Ureter (tissue), 1 donor: ENCODE data around the gene RUBCN. TPM values are rescaled to one million over a fixed set of nuclear protein-coding genes. Genes with fewer than 3 reads are reported as not detected.
"Not testable (repeated sequence)": the region's sequence is repeated elsewhere in the genome, so short reads cannot be mapped to it uniquely, and the experiment has no call there.

Experiments used
- DNase-seq: peaks from one replicate; pipeline ENCODE4 v3.0.0-alpha.2; 2020; ENCODE audit warnings: low spot score
- total RNA-seq: library from RNA; stranded (reverse); gene quantifications from one replicate; pipeline ENCODE4 v1.2.4, GENCODE V29; 2023
- donor health status: DM: yes; HTN: yes; CAD: no.

RUBCN gene
- total RNA-seq, 1 donor from 2014 or later, result 24.5 TPM

DNA sequence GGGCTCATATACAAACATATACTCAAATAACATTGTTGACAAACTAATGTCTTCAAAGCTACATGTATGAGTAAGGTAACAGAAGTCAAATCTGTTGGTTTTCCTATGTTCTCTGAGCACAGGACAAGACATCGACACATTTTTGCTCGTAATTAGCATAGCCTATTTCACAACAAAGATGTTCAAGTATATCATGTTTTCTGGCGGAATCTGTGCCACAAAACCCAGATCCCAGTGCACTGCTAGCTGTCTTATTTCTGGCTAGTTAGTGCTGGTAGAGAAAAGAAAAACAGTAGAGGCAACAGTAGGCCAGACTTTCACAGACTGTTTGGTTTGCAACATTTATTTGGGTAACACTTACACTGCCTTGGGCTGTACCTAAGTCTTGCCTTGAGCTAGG lies 51.2 kb downstream of the RUBCN start:
- no peak for DNase-seq

DNA sequence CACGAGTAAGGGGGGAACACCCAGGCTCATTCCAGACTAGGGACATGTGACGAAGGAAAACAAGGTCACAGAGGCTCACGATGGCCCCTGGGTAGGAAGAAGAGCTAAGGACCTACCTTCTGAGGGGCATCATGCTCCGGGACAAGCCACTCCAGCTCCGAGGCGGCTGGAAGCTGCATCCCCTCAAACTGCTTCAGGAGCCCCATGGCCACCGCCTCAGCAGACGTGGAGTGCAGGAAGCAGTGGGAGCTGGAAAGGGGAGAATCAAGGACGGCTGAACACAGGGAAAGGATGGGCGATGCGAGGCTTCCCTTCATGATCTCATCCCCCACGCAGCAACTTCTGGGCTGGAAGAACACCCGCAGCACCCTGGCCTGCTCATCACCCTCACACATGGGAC lies 53.5 kb downstream of the RUBCN start:
- DNase-seq, result no peak

DNA sequence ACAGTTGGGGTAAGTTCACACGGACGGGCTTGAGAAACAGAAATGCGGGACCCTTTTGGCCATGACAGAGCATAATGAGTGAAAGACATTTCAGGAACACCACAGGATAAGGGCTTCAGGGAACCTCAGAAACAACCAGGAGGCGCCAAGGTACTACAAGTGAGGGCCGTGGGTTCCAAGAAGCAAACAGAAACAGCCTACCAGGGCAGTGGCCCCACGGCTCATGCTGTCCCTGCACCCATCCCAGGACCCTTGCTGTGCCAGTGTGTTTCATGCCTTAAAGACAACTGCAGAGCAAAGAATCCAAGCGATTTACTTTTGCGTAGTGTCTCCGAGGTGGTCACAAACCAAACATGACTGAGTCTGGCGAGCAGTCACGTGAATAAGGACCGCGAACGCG lies 54.0 kb downstream of the RUBCN start:
- DNase-seq, result no peak

DNA sequence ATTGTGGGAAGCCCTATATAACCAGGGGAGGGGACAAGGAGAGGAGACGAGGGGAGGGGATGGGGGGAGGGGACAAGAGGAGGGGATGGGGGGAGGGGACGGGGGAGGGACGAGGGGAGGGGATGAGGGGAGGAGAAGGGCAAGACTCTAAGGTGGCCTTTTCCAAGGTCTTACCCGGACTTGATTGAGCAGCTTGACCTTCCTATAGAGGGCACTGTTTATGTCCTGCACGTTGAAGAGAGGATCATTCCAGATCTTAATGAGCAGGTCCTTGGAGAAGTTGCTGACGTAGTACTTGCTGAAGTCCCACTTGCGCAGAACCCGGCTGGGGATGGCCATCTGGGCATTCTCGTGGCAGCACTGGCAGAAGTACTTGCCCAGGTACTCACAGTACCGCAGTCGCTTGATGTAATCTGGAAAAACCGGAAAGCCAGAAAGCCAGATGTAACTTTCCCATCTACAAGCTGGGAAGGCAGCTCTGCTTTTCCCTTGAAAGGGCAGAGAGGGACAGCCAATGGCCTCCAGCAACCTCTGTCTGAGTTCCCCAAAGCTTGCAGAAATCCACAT lies 55.7 kb downstream of the RUBCN start:
- DNase-seq, result no peak

DNA sequence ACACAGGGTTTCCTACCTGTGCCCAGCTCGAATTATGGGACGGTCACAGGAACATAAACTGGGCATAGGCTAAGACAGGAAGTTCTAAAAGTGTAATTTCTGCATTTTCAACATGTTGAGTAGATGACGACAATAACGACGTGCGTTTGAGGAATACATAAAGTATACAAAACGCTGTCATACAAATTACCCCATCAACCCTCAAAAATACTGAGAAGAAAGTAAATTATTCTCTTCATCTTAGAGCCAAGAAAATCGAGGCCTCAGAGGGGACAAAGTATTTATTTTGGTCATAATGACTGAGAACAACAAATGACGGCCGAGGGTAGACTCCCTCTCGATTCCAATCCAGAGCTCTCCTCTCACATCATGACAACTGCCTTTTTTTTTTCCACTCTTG lies 60.8 kb downstream of the RUBCN start:
- no peak for DNase-seq

DNA sequence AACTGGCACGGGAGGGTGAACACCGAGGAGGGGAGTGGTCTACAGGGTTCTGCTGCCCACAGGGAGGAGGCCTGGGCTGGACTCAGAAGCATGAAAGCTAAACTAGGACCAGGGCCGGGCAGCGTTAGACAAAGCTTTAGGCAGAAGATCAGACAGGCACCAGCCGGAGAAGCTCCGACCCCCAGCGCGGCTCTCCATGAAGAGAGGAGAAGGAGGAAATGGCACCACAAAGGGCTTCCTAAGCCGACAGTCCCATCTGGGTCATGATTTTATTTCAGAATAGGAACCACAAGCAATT lies 61.2 kb downstream of the RUBCN start:
- no peak for DNase-seq

DNA sequence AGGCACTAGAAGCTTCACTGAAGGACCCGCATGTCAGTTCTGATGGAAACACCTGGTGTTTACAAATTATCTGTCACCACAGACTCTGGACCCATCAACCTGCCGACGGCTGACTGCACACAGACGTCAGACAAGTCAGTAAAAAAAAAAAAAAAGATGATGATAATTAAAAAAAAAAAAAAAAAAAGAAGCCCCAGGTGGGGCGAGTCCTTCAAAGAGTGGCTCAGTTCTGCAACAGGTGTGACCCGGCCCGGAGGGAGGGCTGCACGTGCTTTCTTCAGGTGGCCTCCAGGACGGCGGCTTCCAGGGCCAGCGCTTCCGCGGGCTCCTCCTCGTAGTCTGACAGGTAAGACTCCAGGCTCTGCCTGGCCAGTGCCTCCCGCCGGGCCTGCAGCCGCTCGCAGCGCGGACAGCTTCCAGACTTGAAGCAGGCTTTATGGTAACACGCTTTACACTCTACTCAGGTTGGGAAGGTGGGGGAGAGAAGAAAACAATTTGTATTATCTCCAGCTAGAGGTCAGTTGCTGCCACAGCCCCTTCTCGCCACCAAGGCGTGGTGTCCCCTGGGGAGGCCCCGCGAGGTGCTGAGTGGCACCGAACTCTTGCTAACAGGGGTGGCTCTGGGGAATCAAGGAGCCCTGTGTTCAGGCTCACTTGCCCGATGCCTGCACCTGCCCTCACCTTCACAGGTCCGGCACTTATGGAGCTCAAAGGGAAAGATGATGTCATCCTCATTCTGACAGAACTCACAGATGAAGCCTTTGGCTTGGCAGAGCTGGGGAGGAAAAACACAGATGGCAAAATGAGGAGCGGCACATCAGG lies 61.8 kb downstream of the RUBCN start:
- DNase-seq, result no peak

DNA sequence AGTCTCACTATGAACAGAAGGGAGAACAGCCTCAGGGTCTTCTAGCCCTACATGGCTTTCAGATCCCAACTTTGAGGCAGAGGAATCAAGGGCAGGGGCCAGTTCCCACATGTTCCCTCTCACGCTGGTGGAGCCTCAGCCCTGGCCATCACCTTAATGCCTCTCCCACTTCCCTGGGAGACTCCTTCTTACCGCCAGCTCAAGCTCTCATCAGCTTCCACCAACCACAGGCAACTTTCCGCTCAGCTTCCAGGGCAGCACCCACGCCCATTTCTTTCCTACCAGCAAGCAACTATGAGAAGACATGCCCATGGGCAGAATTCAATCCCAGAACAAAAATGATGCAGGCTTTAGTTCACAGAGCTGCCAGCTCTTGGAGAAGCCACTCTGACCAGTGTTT lies 63.5 kb downstream of the RUBCN start:
- no peak for DNase-seq

DNA sequence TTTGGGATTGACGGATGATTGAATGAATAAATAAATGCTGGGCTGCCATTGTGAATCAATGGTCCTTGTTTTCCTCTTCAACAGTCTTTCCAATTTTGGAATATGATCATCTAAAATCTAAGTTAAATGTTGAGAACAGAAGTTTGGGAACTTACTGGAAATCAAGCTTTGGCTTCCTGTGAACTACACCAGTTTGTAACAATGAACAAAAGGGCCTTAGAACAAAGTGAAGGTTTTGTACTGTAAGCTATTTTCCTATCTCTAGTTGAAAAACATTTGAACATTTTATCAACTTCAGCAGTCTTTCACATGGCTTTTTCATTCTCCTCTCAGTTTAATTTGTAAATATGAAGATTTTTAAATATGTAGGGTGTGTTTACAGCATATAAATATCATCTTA lies 66.3 kb downstream of the RUBCN start:
- no peak for DNase-seq

DNA sequence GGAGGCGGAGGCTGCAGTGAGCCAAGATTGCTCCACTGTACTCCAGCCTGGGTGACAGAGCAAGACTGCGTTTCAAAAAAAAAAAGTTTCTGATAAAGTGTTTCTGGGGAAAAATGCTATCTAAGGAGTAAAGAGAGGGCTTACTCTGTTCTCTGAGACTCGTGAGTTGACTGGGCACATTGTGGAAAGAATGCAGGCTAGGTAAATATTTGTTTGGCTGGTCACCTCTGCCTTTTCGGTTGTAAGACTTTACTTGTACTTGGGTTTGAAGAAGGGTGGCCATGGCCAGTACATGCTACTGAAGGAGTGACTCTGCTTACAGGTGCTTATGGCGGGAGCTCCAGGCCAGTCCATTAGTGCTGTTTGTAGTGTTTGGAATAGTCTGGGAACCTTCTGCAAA lies 68.7 kb downstream of the RUBCN start:
- no peak for DNase-seq

DNA sequence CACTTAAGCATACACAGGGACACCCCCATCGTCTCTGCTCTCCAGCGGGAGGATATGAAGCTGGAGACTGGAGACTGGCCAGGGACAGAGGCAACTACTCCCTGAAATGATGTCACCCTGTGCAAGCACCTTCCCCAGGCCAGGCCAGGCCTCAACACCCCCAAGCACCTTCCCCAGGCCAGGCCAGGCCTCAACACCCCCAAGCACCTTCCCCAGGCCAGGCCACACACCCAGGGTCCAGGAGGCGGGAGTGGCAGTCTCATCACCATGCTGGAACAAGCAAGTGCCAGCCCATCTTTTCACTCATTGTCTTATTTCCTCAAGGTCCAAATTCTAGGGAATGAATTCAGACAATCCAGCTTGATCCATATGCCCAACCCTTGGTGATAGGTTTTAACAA lies 69.4 kb downstream of the RUBCN start:
- not testable (repeated sequence) for DNase-seq

DNA sequence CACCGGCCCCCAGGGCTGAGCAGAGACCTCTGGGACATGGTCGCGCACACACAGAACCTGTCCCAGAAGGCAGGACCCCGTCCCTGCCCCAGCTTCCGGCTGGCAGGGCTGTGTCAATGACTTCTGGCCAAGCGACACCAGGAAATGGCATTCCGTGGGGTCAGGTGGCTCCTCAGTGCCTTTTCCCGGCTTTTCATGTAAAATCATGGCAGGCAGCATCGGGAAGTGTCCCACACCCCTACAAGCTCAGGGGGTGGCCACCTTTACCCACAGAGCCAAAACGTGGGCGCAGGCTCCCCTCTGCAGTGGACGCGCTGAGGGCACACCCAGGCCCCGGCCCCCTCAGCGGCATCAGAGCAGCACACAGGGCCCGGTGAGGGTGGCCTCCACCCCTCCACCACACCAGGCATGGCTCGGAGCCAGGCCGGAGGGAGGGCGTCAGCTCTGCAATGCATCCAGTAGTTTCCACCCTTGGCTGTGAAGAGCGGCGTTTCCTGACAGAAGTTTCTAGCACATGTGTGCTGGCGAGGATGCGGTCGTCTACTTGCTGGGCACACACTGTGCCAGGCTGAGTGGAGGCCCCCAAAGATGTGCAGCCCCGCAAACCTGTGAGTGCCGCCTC lies 70.4 kb downstream of the RUBCN start:
- not testable (repeated sequence) for DNase-seq

DNA sequence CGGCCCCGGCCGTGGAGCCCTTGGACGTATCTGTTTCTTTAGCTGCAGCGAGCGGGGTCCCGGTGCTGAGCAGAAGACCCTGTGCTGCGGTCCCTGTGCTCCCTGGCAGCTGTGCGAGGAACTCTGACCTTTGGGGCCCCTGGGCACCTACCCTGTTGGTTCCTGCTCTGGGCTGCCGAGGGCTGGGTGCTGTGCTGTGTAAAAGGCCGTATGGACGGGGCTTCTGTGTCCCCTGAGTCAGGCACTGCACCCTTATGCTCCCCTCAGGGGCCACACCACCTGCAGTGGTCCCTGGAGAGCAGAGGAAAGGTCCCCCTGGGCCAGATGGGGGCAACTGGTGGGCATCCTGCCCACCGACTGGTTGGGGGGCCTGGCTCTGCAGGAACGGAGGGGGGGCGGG lies 71.2 kb downstream of the RUBCN start:
- not testable (repeated sequence) for DNase-seq

DNA sequence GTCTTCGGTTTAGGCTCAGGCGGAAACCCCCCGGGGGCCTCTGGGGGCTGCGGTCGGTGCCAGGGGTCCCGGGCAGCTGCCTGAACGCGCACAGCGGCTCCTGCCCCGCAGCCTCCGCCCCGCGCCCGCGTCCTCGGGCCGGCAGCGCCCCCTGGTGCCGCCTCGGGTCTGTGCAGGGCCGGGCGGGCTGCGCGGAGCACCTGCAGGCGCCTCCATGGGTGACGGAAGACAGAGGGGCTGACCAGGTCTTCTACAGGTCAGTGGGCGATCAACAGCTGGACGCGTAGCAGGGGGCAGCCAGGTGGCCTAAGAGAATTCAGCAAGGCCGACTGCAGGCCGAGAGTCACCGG lies 71.6 kb downstream of the RUBCN start:
- not testable (repeated sequence) for DNase-seq

DNA sequence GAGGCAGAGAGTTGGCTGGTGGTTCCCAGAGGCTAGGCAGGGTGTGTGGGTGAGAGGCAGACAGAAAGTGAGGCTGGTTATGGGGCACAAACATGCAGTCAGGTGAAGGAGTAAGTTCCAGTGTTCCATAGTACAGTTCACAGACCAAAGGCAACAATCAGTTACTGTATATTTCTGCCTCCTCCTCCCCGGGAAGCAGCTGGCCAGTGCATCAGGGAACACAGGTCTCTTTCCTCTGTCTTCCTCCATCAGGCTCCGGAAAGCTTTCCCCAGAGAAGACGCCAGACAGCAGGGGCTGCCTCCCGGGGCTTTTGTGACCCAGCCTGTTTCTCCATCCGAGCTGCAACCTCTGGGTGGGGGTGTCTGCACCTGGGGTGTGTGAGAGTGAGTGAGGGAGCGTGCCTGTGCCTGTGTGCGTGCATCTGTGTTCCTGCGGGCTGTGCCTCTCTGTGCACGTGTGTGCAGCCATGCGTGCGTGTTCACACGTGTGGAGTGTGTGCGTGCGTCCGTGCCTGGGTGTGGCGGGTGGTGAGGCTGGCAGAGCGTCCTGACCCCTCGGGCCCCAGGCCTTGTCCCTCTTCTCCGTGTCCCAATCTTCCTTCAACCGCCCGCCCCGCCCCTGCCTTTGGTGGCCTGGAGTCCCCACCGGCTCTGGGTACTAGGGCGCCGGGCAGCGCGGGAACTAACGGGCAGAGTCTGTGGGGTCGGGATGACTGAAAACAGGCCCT lies 72.1 kb downstream of the RUBCN start:
- not testable (repeated sequence) for DNase-seq

DNA sequence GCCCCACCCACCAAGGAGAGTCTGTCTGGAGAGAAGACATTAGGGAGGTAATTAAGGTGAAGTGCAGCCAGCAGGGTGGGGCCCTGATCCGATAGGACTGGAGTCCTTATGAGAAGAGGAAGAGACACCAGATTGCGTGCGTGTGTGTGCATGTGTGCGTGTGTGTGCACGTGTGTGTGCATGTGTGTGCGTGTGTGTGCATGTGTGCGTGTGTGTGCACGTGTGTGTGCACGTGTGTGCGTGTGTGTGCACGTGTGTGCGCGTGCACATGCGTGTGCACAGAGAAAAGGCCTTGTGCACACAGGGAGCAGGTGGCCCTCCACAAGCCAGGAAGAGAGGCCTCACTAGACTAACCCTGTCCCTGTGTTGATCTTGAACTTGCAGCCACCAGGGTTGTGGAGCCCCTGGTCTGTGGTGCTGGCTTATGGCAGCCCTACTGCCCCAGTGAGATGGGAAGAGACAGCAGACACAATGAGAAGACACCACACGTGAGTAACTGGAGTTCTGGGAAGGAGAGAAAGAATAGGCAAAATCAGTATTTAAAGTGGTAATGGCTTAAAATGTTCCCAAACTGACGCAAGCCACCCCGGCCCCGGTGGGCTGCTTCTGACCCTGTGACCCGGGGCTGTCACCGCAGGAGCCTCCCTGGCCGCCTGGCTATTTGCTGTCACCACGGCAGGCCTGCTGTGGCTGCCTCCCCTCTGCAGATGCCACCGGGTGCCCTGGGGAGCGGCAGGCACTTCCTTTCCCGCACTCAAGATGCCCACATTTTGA lies 73.2 kb downstream of the RUBCN start:
- not testable (repeated sequence) for DNase-seq

DNA sequence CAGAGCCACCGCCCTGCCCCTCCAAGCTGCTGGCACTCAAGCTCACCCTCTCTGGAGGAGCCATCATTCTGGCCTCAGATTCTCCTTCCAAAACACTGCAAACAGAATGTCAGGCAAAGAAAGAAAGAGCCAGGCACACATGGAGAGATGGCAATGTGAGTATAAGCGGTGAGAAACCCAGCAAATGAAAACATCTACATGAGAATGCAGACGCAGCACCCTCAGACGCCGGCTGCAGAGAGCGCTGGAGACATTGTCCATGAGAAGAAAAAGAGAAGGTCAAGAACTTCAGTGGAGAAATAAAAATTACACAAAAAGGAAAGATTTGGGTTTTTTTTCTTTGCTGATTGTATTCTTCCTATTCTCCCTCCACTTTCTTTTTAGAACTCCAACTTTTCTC lies 74.4 kb downstream of the RUBCN start:
- not testable (repeated sequence) for DNase-seq

DNA sequence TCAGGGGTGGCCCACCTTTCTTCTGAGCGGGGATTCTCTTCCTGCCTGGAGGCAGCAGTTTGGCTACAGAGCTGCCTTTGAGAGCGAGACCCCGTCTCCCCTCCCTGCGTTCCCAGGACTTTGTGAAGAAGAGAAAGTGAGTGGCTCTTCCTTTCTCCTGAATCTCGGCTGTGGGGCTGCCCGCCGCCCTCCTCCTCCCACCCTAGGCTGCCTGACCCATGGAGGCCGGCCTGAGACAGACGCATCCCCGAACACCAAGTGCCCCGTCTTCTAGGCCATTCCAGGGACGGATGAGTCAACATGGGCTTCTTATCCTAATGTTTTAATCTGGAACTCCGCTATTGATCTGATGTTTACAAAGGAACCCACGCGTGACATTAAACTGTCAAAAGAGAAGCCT lies 74.8 kb downstream of the RUBCN start:
- DNase-seq, result not testable (repeated sequence)

DNA sequence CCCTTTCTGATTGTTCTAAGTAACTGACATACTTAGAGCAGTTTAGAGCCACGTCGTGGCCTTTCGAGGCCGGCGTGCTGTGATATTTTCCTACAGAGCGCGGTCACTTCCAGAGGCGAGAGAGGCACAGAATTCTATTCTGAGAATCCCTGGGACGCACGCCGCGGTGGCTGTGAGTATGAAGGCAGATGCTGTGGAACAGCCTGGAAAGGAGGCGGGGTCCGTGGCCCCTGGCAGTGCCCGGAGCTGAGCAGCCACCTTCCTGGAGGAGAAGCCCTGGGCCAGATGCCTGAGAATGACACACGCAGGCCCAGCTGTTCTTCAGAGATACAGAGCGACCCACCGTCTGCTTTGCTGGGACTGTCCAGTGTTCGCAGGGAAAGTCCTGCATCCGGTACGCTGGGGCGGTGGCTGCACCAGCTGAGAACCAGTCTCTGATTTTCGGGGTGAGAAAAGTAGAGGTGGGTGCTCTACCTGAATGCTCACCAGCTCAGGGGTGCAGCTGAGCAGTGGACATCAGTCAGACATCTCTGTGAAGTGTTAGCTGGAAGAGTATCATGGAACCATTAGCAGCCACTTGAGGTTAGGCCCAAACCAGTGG lies 75.4 kb downstream of the RUBCN start:
- not testable (repeated sequence) for DNase-seq

DNA sequence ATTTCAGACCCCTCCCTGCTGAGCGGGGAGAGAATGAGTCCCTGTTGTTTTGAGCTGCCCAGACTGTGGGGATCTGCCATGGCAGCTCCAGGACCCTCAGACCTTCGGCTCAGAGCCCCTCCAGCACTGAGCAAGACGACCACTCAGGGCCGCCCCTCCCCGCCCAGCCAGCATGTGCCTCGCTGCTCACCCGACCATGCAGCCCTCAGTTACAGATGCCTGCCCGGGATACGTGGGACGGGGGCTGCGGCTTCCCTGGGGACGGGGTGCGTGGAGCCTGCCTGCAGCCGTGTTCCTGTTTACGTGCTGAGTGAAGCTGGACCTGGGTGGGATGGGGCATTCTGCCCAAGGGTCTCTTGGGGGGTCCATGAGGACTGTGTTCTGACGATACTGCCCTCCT lies 77.0 kb downstream of the RUBCN start:
- not testable (repeated sequence) for DNase-seq

DNA sequence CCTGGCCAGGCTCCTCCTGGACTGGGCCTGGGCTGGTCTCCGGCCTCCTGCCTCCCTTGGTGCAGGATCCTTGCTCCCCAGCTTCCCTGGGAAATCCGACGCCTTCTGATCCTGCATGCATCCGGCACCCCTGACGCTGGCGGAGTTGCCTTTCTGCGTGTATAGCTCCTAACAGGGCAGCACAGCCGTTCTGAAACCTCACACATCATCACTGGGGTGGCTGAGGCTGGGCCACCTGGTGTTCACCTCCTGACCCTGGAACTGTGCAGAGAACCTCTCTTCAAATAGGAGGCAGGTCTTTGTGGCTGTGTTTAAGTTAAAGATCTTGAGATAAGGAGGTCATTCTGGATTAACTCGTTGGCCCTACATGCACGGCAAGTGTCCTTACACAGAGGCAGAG lies 77.6 kb downstream of the RUBCN start:
- not testable (repeated sequence) for DNase-seq

DNA sequence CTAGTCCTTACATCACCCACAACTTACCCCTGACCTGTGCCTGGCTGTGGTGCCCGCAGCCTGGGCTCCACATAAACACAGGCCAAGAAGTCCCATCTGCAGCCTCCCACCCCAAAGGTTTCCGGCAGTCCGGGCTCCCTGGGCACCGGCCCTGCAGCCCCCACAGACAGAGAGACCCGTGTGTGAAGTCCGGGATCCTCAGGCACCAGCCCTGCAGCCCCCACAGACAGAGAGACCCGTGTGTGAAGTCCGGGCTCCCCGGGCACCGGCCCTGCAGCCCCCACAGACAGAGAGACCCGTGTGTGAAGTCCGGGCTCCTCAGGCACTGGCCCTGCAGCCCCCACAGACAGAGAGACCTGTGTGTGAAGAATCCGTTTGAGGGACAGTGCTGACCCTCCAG lies 78.0 kb downstream of the RUBCN start:
- DNase-seq, result not testable (repeated sequence)
